PC-3 (cell line): ENCODE measurements around the gene MOAP1. TPM values are rescaled to one million over a fixed set of nuclear protein-coding genes. Genes with fewer than 3 reads are reported as not detected.
A peak's percentile ranks its signal among the peaks of the same experiment; 100 is the strongest.

Experiments used
- ATAC-seq: fragments of 200-7000 bp; cut with Tn5 transposase; 2 replicates; pipeline ENCODE4 v1.9.1; 2020; ENCODE audit warnings: mild to moderate bottlenecking, moderate library complexity
- BruUV-seq: library from RNA; stranded (reverse); fragments of 400-500 nt; replicated peaks from 2 replicates; lab custom pipeline; 2021; lab: Mats Ljungman, UMichigan
- CTCF ChIA-PET: fragments of 300-600 bp; sonication (Branson Sonifier 250); formaldehyde crosslinking; loops from one replicate; lab custom pipeline; 2022; ENCODE audit warnings: antibody characterized with exemption; lab: Charles Lee
- POLR2A ChIA-PET: fragments of 300-600 bp; sonication (Branson Sonifier 250); formaldehyde crosslinking; loops from one replicate; lab custom pipeline; 2022; ENCODE audit warnings: antibody characterized with exemption; ENCODE audit not compliant: unreplicated experiment; lab: Charles Lee
- DNase-seq: peaks from one replicate; pipeline ENCODE4 v3.0.0-alpha.2; 2015
- H2AFZ ChIP-seq: fragments of 300-600 bp; sonication (generic); 2 replicates; pipeline ENCODE4 v1.6.0; 2016; ENCODE audit warnings: antibody characterized with exemption, low read length
- H3F3A ChIP-seq: fragments of 300-600 bp; sonication (generic); one replicate; pipeline ENCODE4 v1.6.0; 2017; ENCODE audit warnings: antibody characterized with exemption, low read length, control low read depth, mild to moderate bottlenecking; ENCODE audit not compliant: unreplicated experiment
- H3K27ac ChIP-seq: fragments of 300-600 bp; sonication (generic); 2 replicates; pipeline ENCODE4 v1.5.1; 2016; ENCODE audit warnings: mild to moderate bottlenecking, low read length
- H3K27me3 ChIP-seq: fragments of 300-600 bp; sonication (generic); 2 replicates; pipeline ENCODE4 v1.6.1; 2016; ENCODE audit warnings: low read length, mixed read lengths
- H3K36me3 ChIP-seq: fragments of 300-600 bp; sonication (generic); 2 replicates; pipeline ENCODE4 v1.6.1; 2016; ENCODE audit warnings: low read depth, mixed run types, low read length, mixed read lengths
- H3K4me1 ChIP-seq: fragments of 300-600 bp; sonication (generic); 2 replicates; pipeline ENCODE4 v1.5.1; 2016; ENCODE audit warnings: low read length; ENCODE audit not compliant: insufficient read depth
- H3K4me2 ChIP-seq: fragments of 300-600 bp; sonication (generic); 2 replicates; pipeline ENCODE4 v1.6.0; 2016; ENCODE audit warnings: low read length
- H3K4me3 ChIP-seq: fragments of 300-600 bp; sonication (generic); 2 replicates; pipeline ENCODE4 v1.5.1; 2016; ENCODE audit warnings: mild to moderate bottlenecking, low read length, mixed read lengths
- H3K79me2 ChIP-seq: fragments of 300-600 bp; sonication (generic); 2 replicates; pipeline ENCODE4 v1.6.1; 2017; ENCODE audit warnings: low read length, mixed read lengths
- H3K9ac ChIP-seq: fragments of 300-600 bp; sonication (generic); 2 replicates; pipeline ENCODE4 v1.6.0; 2016; ENCODE audit warnings: mild to moderate bottlenecking, low read length
- H3K9me2 ChIP-seq: fragments of 300-600 bp; sonication (generic); replicated peaks from 2 replicates; pipeline ENCODE4 v1.6.1; 2016; ENCODE audit warnings: mixed run types, low read length, mixed read lengths
- H3K9me3 ChIP-seq: fragments of 300-600 bp; sonication (generic); 2 replicates; pipeline ENCODE4 v1.6.1; 2016; ENCODE audit warnings: low read length, mixed read lengths
- H4K20me1 ChIP-seq: fragments of 300-600 bp; sonication (generic); 2 replicates; pipeline ENCODE4 v1.6.1; 2016; ENCODE audit warnings: low read length, mixed read lengths
- CTCF ChIP-seq: fragments of 300-600 bp; sonication (generic); conservative IDR thresholded peaks from 2 replicates; pipeline ENCODE4 v1.5.1; 2017; ENCODE audit warnings: antibody characterized with exemption, low read depth, mild to moderate bottlenecking, low read length
- EZH2 ChIP-seq: fragments of 300-600 bp; sonication (generic); IDR thresholded peaks from one replicate; pipeline ENCODE4 v1.6.1; 2017; ENCODE audit warnings: antibody characterized with exemption, mild to moderate bottlenecking, low read length; ENCODE audit not compliant: unreplicated experiment
- EZH2phosphoT487 ChIP-seq: fragments of 300-600 bp; sonication (generic); IDR thresholded peaks from 2 replicates; pipeline ENCODE4 v1.6.1; 2018; ENCODE audit warnings: mild to moderate bottlenecking, antibody characterized with exemption, low read length, borderline replicate concordance
- intact Hi-C: fragments of 100-400 bp; cut with micrococcal nuclease; formaldehyde crosslinking; loops from 2 replicates; pipeline ENCODE4 v1.9.0; 2023
- total RNA-seq: library from RNA; depleted of rRNA; stranded (reverse); fragments of >200 nt; gene quantifications from 2 replicates; pipeline ENCODE4 v1.2.3, GENCODE V29; 2014

The MOAP1 gene
- total RNA-seq, 1 experiment from 2014 or later, result 15.6 TPM

DNA sequence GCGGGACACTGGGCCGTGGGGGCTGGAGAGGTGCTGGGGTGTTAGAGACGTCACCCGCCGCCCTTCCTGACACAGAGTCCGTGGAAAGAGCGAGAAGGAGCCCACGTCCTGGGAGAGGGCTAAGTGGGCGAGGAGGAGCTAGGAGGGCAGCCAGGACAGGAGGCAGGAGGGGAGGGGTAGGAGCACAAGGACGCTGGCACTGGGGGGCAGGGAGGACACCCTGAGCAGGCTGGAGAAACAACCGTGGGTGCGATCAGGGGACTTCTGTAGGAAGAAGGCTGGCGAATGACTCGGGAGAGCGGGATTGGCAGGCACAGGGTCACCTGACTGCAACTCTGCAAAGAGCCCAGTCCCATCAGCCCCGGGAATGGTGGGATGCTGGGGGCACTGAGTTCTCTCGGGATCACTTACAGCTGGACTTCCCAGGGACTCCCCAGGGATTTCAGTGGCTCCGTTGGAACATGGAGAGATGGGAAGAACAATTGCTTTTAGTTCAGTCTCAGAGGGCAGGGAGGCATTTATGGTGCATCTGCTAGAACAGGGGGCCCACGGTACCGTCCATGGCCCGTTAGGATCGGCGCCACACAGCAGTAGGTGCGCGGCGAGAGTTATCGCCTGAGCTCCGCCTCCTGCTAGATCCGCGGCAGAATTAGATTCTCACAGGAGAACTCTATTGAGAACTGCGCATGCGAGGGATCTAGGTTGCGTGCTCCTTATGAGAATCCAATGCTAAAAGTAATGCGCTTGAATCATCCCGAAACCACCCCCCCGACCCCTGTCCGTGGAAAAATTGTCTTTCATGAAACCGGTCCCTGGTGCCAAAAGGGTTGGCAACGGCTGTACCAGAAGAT is 46.7 kb upstream of the MOAP1 start:
- Histone ChIP-seq H3K36me3 (peaks cover 10% of the 10 kb centered on the region; the same call in 1 of the 2 replicates), H3K4me1 (peaks cover 29% of the 10 kb centered on the region), H2AFZ (peak overlapping the region; percentile 65), H3K9me2 (no peaks in the 10 kb centered on the region), H3K27me3 (no peaks in the 10 kb centered on the region), H4K20me1 (no peaks in the 10 kb centered on the region), H3K27ac (peak overlapping the region; percentile 50; the same call in 1 of the 2 replicates), H3K9ac (peak overlapping the region; percentile 53), H3F3A (no peaks in the 10 kb centered on the region), H3K4me3 (peak overlapping the region; percentile 56), H3K4me2 (peak overlapping the region; percentile 73), H3K9me3 (no peaks in the 10 kb centered on the region), H3K79me2 (no peaks in the 10 kb centered on the region)
- ChIA-PET POLR2A (interaction anchor here (0.6 kb wide), 1 partner anchor 12 kb away, joined by 3 read pairs; no protein-coding TSS in a partner anchor), CTCF (no interaction called here)
- BruUV-seq, result no TSS peak
- DNase-seq (peak; percentile 21), ATAC-seq (peak; percentile 7; the same call in 1 of the 2 replicates)
- no peak for TF ChIP-seq EZH2phosphoT487
- TF ChIP-seq EZH2, result no peak
- TF ChIP-seq CTCF, result no peak
- intact Hi-C loops, result no loop called here

GRCh38 chr14:93230539-93230938 is 45.8 kb upstream of the MOAP1 start:
- H2AFZ ChIP-seq, result no peak overlapping the region

More at GRCh38 chr14:93230539-93230938, 45.8 kb upstream of the MOAP1 start:
- intact Hi-C loops, result no loop called here
- H3K27ac ChIP-seq, result no peak overlapping the region
- H3K9me3 ChIP-seq, result no peaks in the 10 kb centered on the region
- no peaks in the 10 kb centered on the region for H3K27me3 ChIP-seq
- H3K4me2 ChIP-seq, result no peak overlapping the region
- BruUV-seq, result no TSS peak
- ChIA-PET CTCF (no interaction called here), POLR2A (no interaction called here)
- ATAC-seq (no peak), DNase-seq (no peak)
- H3K79me2 ChIP-seq, result no peaks in the 10 kb centered on the region
- no peak overlapping the region for H3K9ac ChIP-seq
- no peaks in the 10 kb centered on the region for H4K20me1 ChIP-seq
- H3F3A ChIP-seq, result no peaks in the 10 kb centered on the region
- no peaks in the 10 kb centered on the region for H3K9me2 ChIP-seq
- H3K36me3 ChIP-seq, result peaks cover 14% of the 10 kb centered on the region; the same call in 1 of the 2 replicates
- TF ChIP-seq CTCF (no peak), EZH2 (no peak), EZH2phosphoT487 (no peak)
- H3K4me1 ChIP-seq, result peaks cover 22% of the 10 kb centered on the region
- H3K4me3 ChIP-seq, result no peak overlapping the region
